Breast epithelium (tissue), 4 donors: ENCODE measurements around the gene BORCS8. TPM values are rescaled to one million over a fixed set of nuclear protein-coding genes. Genes with fewer than 3 reads are reported as not detected.

Experiments used
- DNase-seq, 2 donors: peaks; one replicate each; pipeline ENCODE4 v3.0.0-alpha.2; 2019; ENCODE audit warnings: low spot score in 2 of 2
- H3K27ac ChIP-seq, 2 donors: fragments of 200-600 bp; sonication (generic) in 1 of 2; one replicate each; pipeline ENCODE4 v1.5.1; 2016 to 2019; ENCODE audit warnings: mild to moderate bottlenecking in 1 of 2
- H3K27me3 ChIP-seq, 2 donors: fragments of 200-600 bp; sonication (generic) in 1 of 2; one replicate each; pipeline versions ENCODE4 v1.5.1 to v1.6.0; 2017 to 2019; ENCODE audit warnings: control low read depth in 1 of 2, mild to moderate bottlenecking in 1 of 2
- H3K36me3 ChIP-seq: fragments of 200-600 bp; one replicate; pipeline ENCODE4 v1.5.1; 2019
- H3K4me1 ChIP-seq, 2 donors: fragments of 200-600 bp; sonication (generic); one replicate each; pipeline ENCODE4 v1.5.1; 2016 to 2019; ENCODE audit warnings: control low read depth in 1 of 2
- H3K4me3 ChIP-seq, 3 donors: fragments of 200-600 bp; sonication (generic); 1 replicate in 2 of 3; 2 replicates in 1 of 3; pipeline ENCODE4 v1.5.1; 2016 to 2019; ENCODE audit warnings: mild to moderate bottlenecking in 3 of 3, moderate library complexity in 2 of 3
- H3K9me3 ChIP-seq, 2 donors: fragments of 200-600 bp; sonication (generic) in 1 of 2; one replicate each; pipeline ENCODE4 v1.5.1; 2016 to 2019; ENCODE audit warnings: control low read depth in 1 of 2
- POLR2A ChIP-seq: fragments of 450-650 bp; IDR thresholded peaks from one replicate; pipeline ENCODE4 v1.6.1; 2016; ENCODE audit warnings: antibody characterized with exemption, mild to moderate bottlenecking, moderate library complexity
- POLR2AphosphoS5 ChIP-seq, 3 donors: sonication (generic); formaldehyde crosslinking; IDR thresholded peaks; one replicate each; pipeline ENCODE4 v1.6.1; 2017; ENCODE audit warnings: antibody characterized with exemption in 3 of 3
- intact Hi-C: fragments of 100-400 bp; cut with DNase I; formaldehyde crosslinking; loops from one replicate; pipeline ENCODE4 v1.15.1; 2023; ENCODE audit warnings: low total_unique reads
- total RNA-seq, 3 donors: library from RNA; depleted of rRNA; stranded (reverse); fragments of >200 nt; gene quantifications; one replicate each; pipeline ENCODE4 v1.1.0, GENCODE V29; 2016
- TF ChIP-seq, protein P1 (sequence below), 3 donors: fragments of 450-650 bp; IDR thresholded peaks; one replicate each; pipeline ENCODE4 v1.5.1; 2016 to 2017; ENCODE audit warnings: antibody characterized with exemption in 3 of 3, mild to moderate bottlenecking in 3 of 3, moderate library complexity in 3 of 3

BORCS8 gene
- total RNA-seq, 3 donors from 2014 or later, result 15.2 to 18.0 (median 16.7) TPM

DNA sequence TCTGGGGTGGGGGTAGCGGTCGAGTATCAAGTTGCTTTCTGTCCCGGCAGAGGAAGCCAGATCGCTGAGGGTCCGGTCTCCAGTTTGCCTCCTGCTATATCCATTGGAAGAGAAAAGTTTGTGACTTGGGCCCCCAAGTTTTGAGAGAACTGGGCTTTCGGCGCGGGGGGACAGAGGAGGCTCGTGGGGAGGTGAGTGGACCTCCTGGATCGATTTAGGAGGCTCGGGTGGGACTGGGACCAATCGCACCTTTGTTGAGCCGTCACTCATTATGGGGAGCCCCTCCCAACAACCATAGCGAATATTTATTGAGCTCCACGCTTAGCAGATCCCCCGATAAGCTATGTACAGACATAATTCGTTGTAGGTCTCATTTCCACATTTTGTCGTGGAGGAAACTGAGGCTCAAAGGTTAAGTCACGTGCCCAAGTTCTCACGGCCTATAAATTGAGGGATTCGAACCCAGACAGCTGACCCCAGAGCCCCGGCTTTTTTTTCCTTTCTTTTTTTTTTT is 1.0 kb upstream of the BORCS8 start:
- Histone ChIP-seq H3K27me3 (no peaks in the 10 kb centered on the region), H3K4me1 (peaks cover 7 to 9% of the 10 kb centered on the region in 2 donors), H3K4me3 (peak overlapping the region; percentile 84 to 99 (median 94)), H3K9me3 (no peaks in the 10 kb centered on the region), H3K27ac (peak overlapping the region; percentile 99), H3K36me3 (no peaks in the 10 kb centered on the region)
- intact Hi-C loops, result no loop called here
- no peak for DNase-seq
- TF ChIP-seq POLR2A (no peak), POLR2AphosphoS5 (IDR thresholded peaks at IDR 0.05) (no peak)
- TF ChIP-seq, protein P1, sequence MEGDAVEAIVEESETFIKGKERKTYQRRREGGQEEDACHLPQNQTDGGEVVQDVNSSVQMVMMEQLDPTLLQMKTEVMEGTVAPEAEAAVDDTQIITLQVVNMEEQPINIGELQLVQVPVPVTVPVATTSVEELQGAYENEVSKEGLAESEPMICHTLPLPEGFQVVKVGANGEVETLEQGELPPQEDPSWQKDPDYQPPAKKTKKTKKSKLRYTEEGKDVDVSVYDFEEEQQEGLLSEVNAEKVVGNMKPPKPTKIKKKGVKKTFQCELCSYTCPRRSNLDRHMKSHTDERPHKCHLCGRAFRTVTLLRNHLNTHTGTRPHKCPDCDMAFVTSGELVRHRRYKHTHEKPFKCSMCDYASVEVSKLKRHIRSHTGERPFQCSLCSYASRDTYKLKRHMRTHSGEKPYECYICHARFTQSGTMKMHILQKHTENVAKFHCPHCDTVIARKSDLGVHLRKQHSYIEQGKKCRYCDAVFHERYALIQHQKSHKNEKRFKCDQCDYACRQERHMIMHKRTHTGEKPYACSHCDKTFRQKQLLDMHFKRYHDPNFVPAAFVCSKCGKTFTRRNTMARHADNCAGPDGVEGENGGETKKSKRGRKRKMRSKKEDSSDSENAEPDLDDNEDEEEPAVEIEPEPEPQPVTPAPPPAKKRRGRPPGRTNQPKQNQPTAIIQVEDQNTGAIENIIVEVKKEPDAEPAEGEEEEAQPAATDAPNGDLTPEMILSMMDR (IDR thresholded peaks at IDR 0.05), result no peak

DNA sequence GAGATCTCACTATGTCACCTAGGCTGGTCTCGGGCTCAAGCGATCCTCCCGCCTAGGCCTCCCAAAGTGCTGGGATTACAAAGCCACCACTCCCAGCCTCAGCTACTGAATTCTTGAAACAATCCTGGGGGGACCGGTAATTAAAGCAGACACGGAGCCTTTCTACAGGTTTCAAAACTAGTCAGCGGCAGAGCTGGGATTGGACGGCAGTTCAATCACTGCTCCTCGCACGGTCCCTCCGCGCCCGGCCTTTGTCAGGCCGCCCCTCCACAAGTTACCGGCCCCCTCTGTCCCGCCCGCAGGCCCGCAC is 229 bp downstream of the BORCS8 start:
- intact Hi-C loops, result no loop called here
- H3K27ac ChIP-seq, result peak overlapping the region; percentile 99
- H3K36me3 ChIP-seq, result no peaks in the 10 kb centered on the region
- no peaks in the 10 kb centered on the region for H3K27me3 ChIP-seq
- peak overlapping the region; percentile 84 to 99 (median 94) for H3K4me3 ChIP-seq
- no peaks in the 10 kb centered on the region for H3K9me3 ChIP-seq
- DNase-seq, result no peak
- no peak for TF ChIP-seq POLR2AphosphoS5 (IDR thresholded peaks at IDR 0.05)
- TF ChIP-seq POLR2A, result no peak
- TF ChIP-seq, protein P1 (IDR thresholded peaks at IDR 0.05), result no peak
- peaks cover 7 to 9% of the 10 kb centered on the region in 2 donors for H3K4me1 ChIP-seq

DNA sequence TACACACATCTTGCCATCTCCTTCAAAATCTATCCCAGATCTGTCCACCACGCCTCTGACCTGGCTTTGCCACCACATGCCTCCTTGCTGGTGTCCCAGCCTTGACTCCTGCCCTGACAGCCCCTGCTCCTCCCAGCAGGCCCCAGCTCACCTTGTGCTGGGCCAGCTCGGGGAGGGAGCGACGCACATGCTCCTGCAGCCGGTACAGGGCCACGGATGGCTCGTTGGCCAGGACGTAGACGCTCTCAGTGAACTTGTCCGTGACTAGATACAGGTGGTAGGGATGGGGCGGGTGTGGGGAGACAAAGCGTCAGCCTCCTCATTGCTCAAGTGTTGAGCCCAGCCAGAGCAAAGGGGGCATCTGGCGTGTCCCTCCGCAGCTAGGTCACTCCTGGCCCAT is 5.2 kb downstream of the BORCS8 start:
- peaks cover 7 to 9% of the 10 kb centered on the region in 2 donors for H3K4me1 ChIP-seq
- no peak overlapping the region for H3K4me3 ChIP-seq
- H3K27me3 ChIP-seq, result no peaks in the 10 kb centered on the region
- H3K27ac ChIP-seq, result no peak overlapping the region
- intact Hi-C loops, result no loop called here
- no peak for DNase-seq
- H3K9me3 ChIP-seq, result no peaks in the 10 kb centered on the region
- H3K36me3 ChIP-seq, result no peaks in the 10 kb centered on the region
- TF ChIP-seq POLR2A (no peak), POLR2AphosphoS5 (IDR thresholded peaks at IDR 0.05) (no peak)
- TF ChIP-seq, protein P1 (IDR thresholded peaks at IDR 0.05), result no peak

DNA sequence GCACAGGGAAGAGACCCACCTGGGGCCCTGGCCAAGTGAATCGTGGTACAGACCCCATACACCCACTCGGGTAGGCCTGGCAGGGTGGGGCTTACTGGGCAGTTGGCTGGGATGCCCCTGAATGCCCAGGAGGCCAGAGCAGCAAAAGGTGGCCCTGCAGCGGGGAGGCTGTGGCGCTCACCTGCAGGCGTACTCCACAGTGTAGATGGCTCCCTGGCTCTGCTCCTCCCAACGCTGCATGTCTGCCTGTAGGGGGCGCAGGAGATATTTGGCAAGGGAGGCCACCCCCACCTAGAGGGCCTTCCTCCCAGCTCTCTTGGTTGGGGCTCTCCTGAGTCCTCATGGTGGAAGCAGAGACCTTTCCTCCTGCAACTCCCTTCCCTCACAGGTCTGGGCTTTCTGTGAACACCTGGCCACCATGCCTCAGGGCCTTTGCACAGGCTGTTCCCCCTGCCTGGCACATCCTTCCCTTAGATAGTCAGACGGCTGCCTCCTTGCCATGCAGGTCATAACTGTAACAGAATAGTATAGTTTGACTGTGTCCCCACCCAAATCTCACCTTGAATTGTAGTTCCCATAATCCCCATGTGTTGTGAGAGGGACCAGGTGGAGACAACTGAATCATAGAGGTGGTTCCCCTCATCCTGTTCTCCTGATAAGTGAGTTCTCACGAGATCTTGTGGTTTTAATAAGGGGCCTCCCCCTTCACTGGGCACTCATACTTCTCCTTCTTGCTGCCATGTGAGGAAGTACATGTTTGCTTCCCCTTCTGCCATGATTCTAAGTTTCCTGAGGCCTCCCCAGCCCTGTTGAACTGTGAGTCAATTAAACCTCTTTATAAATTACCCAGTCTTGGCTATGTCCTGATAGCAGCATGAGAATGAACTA is 5.9 kb downstream of the BORCS8 start:
- Histone ChIP-seq H3K36me3 (peaks cover 4% of the 10 kb centered on the region), H3K27ac (no peak overlapping the region)
- intact Hi-C loops, result no loop called here

More for the DNA sequence above, 5.9 kb downstream of the BORCS8 start:
- no peaks in the 10 kb centered on the region for H3K9me3 ChIP-seq
- TF ChIP-seq, protein P1 (IDR thresholded peaks at IDR 0.05), result peak in 1 of 3 donors; percentile 19
- TF ChIP-seq POLR2AphosphoS5 (IDR thresholded peaks at IDR 0.05), result no peak
- peaks cover 7 to 8% of the 10 kb centered on the region in 2 donors for H3K4me1 ChIP-seq
- no peak overlapping the region for H3K4me3 ChIP-seq
- no peaks in the 10 kb centered on the region for H3K27me3 ChIP-seq
- no peak for DNase-seq
